ENCODE data around the gene PPP1R3F.

- TF ChIP-seq CTCF (IDR thresholded peaks at IDR 0.05; ENCODE audit: low read length) (no peak), EZH2 (IDR thresholded peaks at IDR 0.05; ENCODE audit: borderline replicate concordance, low read length) (no peak)
These were observed at the start of gene PPP1R3F for GRCh38 chrX:49269767-49270248.
